K562 (cell line): ENCODE results near the gene PITPNB.

Source experiments
- CBX1 ChIP-seq: sonication (generic); IDR thresholded peaks from 2 replicates; pipeline ENCODE4 v1.6.1; 2016; ENCODE audit warnings: antibody characterized with exemption, low read depth, mild to moderate bottlenecking
- CBX8 ChIP-seq: fragments of 200-600 bp; sonication (generic); IDR thresholded peaks from 2 replicates; pipeline ENCODE4 v1.6.1; 2012; ENCODE audit warnings: borderline replicate concordance, mixed run types, low read depth, mild to moderate bottlenecking, moderate library complexity, mixed read lengths, low read length, control low read depth, inconsistent platforms; ENCODE audit not compliant: poor library complexity, severe bottlenecking; ENCODE audit errors: extremely low read depth
- CEBPB ChIP-seq: fragments of 450-650 bp; IDR thresholded peaks from 2 replicates; pipeline ENCODE4 v1.6.1; 2016; ENCODE audit warnings: missing genetic modification characterization, missing compliant biosample characterization
- GABPA ChIP-seq: fragments of 200-800 bp; sonication (Bioruptor generic); conservative IDR thresholded peaks from 2 replicates; pipeline ENCODE4 v1.6.1; 2016; ENCODE audit warnings: low read depth, missing genetic modification characterization, missing compliant biosample characterization
- POLR2A ChIP-seq: fragments of 450-650 bp; conservative IDR thresholded peaks from 2 replicates; pipeline ENCODE4 v1.6.1; 2016
- RB1 ChIP-seq: fragments of 450-650 bp; IDR thresholded peaks from 2 replicates; pipeline ENCODE4 v1.6.1; 2017; ENCODE audit warnings: low read depth, mild to moderate bottlenecking
- SUPT5H ChIP-seq: fragments of 450-650 bp; IDR thresholded peaks from 2 replicates; pipeline ENCODE4 v1.6.1; 2016
- TF ChIP-seq, protein P1 (sequence below), 2 experiments: fragments of 200-800 bp in 1 of 2; sonication (Bioruptor generic) in 1 of 2; sonication (generic) in 1 of 2; formaldehyde crosslinking in 1 of 2; IDR thresholded peaks in 1 of 2; conservative IDR thresholded peaks in 1 of 2; 2 replicates each; pipeline versions ENCODE4 v1.5.0 to v1.6.1; 2016 to 2020; ENCODE audit warnings: missing compliant biosample characterization in 1 of 2, missing genetic modification characterization in 1 of 2, missing genetic modification reagents in 1 of 2
- TF ChIP-seq, protein P2 (sequence below): sonication (generic); formaldehyde crosslinking; IDR thresholded peaks from 2 replicates; pipeline ENCODE4 v1.8.0; 2023; ENCODE audit warnings: missing genetic modification reagents, mild to moderate bottlenecking, borderline replicate concordance
- TF ChIP-seq, protein P3 (sequence below), 3 experiments: IDR thresholded peaks in 2 of 3; conservative IDR thresholded peaks in 1 of 3; 2 replicates each; pipeline ENCODE4 v1.5.1; 2011 to 2012; ENCODE audit warnings: low read length in 3 of 3, mild to moderate bottlenecking in 3 of 3, control low read depth in 2 of 3, improper control_type of control experiment in 1 of 3, inconsistent platforms in 1 of 3, low read depth in 1 of 3, mixed read lengths in 1 of 3, moderate library complexity in 1 of 3; ENCODE audit not compliant: insufficient read depth in 2 of 3

DNA sequence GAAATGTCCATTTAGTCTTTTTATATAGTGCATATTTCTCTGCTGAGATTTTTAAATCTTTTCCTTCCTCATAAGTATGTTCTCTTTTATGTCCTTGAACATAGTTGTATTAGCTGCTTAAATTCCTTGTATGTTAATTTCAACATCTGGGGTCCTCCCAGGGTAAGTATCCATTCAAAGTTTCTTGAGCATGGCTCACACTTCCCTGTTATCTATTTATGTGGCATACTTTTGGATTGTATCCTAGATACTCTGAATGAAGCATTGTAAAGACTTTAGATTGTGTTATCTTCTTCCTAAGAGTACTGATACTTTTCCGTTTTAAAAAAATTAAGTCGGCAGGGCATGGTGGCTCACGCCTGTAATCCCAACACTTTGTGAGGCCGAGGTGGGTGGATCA is 28.4 kb upstream of the PITPNB start:
- TF ChIP-seq, protein P1, sequence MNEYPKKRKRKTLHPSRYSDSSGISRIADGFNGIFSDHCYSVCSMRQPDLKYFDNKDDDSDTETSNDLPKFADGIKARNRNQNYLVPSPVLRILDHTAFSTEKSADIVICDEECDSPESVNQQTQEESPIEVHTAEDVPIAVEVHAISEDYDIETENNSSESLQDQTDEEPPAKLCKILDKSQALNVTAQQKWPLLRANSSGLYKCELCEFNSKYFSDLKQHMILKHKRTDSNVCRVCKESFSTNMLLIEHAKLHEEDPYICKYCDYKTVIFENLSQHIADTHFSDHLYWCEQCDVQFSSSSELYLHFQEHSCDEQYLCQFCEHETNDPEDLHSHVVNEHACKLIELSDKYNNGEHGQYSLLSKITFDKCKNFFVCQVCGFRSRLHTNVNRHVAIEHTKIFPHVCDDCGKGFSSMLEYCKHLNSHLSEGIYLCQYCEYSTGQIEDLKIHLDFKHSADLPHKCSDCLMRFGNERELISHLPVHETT (CRISPR knock-in tag; conservative IDR thresholded peaks at IDR 0.05 in 1 of 2, IDR thresholded peaks at IDR 0.05 in 1 of 2) = no peak
- TF ChIP-seq, protein P2, sequence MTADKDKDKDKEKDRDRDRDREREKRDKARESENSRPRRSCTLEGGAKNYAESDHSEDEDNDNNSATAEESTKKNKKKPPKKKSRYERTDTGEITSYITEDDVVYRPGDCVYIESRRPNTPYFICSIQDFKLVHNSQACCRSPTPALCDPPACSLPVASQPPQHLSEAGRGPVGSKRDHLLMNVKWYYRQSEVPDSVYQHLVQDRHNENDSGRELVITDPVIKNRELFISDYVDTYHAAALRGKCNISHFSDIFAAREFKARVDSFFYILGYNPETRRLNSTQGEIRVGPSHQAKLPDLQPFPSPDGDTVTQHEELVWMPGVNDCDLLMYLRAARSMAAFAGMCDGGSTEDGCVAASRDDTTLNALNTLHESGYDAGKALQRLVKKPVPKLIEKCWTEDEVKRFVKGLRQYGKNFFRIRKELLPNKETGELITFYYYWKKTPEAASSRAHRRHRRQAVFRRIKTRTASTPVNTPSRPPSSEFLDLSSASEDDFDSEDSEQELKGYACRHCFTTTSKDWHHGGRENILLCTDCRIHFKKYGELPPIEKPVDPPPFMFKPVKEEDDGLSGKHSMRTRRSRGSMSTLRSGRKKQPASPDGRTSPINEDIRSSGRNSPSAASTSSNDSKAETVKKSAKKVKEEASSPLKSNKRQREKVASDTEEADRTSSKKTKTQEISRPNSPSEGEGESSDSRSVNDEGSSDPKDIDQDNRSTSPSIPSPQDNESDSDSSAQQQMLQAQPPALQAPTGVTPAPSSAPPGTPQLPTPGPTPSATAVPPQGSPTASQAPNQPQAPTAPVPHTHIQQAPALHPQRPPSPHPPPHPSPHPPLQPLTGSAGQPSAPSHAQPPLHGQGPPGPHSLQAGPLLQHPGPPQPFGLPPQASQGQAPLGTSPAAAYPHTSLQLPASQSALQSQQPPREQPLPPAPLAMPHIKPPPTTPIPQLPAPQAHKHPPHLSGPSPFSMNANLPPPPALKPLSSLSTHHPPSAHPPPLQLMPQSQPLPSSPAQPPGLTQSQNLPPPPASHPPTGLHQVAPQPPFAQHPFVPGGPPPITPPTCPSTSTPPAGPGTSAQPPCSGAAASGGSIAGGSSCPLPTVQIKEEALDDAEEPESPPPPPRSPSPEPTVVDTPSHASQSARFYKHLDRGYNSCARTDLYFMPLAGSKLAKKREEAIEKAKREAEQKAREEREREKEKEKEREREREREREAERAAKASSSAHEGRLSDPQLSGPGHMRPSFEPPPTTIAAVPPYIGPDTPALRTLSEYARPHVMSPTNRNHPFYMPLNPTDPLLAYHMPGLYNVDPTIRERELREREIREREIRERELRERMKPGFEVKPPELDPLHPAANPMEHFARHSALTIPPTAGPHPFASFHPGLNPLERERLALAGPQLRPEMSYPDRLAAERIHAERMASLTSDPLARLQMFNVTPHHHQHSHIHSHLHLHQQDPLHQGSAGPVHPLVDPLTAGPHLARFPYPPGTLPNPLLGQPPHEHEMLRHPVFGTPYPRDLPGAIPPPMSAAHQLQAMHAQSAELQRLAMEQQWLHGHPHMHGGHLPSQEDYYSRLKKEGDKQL (CRISPR knock-in tag) = no peak
- TF ChIP-seq CBX8 (no peak), CBX1 (no peak), SUPT5H (no peak), CEBPB (tag) (no peak), GABPA (tag) (no peak), RB1 (no peak), POLR2A (no peak)
- TF ChIP-seq, protein P3, sequence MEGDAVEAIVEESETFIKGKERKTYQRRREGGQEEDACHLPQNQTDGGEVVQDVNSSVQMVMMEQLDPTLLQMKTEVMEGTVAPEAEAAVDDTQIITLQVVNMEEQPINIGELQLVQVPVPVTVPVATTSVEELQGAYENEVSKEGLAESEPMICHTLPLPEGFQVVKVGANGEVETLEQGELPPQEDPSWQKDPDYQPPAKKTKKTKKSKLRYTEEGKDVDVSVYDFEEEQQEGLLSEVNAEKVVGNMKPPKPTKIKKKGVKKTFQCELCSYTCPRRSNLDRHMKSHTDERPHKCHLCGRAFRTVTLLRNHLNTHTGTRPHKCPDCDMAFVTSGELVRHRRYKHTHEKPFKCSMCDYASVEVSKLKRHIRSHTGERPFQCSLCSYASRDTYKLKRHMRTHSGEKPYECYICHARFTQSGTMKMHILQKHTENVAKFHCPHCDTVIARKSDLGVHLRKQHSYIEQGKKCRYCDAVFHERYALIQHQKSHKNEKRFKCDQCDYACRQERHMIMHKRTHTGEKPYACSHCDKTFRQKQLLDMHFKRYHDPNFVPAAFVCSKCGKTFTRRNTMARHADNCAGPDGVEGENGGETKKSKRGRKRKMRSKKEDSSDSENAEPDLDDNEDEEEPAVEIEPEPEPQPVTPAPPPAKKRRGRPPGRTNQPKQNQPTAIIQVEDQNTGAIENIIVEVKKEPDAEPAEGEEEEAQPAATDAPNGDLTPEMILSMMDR (IDR thresholded peaks at IDR 0.05 in 2 of 3, conservative IDR thresholded peaks at IDR 0.05 in 1 of 3; ENCODE audit: insufficient read depth in 2 of 3, low read depth in 1 of 3, low read length in 3 of 3) = no peak
